Heart right ventricle (tissue), 16 donors: ENCODE data around the gene ACSBG1. TPM values are rescaled to one million over a fixed set of nuclear protein-coding genes. Genes with fewer than 3 reads are reported as not detected.

Experiments
- ATAC-seq, 8 donors: fragments of 200-7000 bp; cut with Tn5 transposase; one replicate each; pipeline ENCODE4 v1.9.1; 2020; ENCODE audit warnings: mild to moderate bottlenecking in 8 of 8, moderate library complexity in 8 of 8, moderate number of reproducible peaks in 1 of 8
- DNase-seq, 2 donors: peaks; one replicate each; pipeline ENCODE4 v3.0.0-alpha.2; 2020
- H3K27ac ChIP-seq, 10 donors: fragments of 200-600 bp; sonication (generic) in 2 of 10; one replicate each; pipeline versions ENCODE4 v1.5.0 to v1.8.0; 2020 to 2022; ENCODE audit warnings: mild to moderate bottlenecking in 3 of 10
- H3K27me3 ChIP-seq, 7 donors: fragments of 200-600 bp; one replicate each; pipeline ENCODE4 v1.8.0; 2021 to 2022; ENCODE audit warnings: mild to moderate bottlenecking in 2 of 7
- H3K36me3 ChIP-seq, 9 donors: fragments of 200-600 bp; sonication (generic) in 1 of 9; one replicate each; pipeline versions ENCODE4 v1.5.0 to v1.8.0; 2020 to 2022; ENCODE audit warnings: mild to moderate bottlenecking in 2 of 9
- H3K4me1 ChIP-seq, 9 donors: fragments of 200-600 bp; sonication (generic) in 1 of 9; one replicate each; pipeline versions ENCODE4 v1.5.0 to v1.8.0; 2020 to 2022; ENCODE audit warnings: mild to moderate bottlenecking in 4 of 9
- H3K4me3 ChIP-seq, 10 donors: fragments of 200-600 bp; sonication (generic) in 2 of 10; one replicate each; pipeline versions ENCODE4 v1.5.0 to v1.8.0; 2020 to 2022; ENCODE audit warnings: mild to moderate bottlenecking in 7 of 10, moderate library complexity in 2 of 10
- H3K9me3 ChIP-seq, 11 donors: fragments of 200-600 bp in 10 of 11; sonication (generic) in 2 of 11; one replicate each; pipeline versions ENCODE4 v1.5.0 to v1.8.0; 2013 to 2022; ENCODE audit warnings: mild to moderate bottlenecking in 2 of 11, control low read depth in 1 of 11, moderate library complexity in 1 of 11
- WGBS, 2 donors: extraction: QIAGEN DNeasy Blood & Tissue Kit; methylation state at CpG; one replicate each; pipeline ENCODE4 v1.1.7; 2013; ENCODE audit warnings: inconsistent platforms in 1 of 2; 5-methylcytosine and 5-hydroxymethylcytosine counted together
- intact Hi-C, 10 donors: fragments of 100-400 bp; cut with DNase I; formaldehyde crosslinking; loops; one replicate each; pipeline versions ENCODE4 v1.11.1 to v1.14.2; 2022
- polyA plus RNA-seq, 2 donors: library from polyadenylated mRNA; stranded (reverse); fragments of 200-250 nt; gene quantifications; one replicate each; pipeline ENCODE4 v1.2.3, GENCODE V29; 2013
- total RNA-seq, 10 donors: library from RNA; stranded (reverse); fragmentation: NEBNext Ultra II Directional in 3 of 10; extraction: Animal tissue kit (Norgen Biotek cat#: 25700) in 3 of 10; gene quantifications; one replicate each; pipeline versions ENCODE4 v1.2.1 to v1.2.4, GENCODE V29; 2021 to 2023
- TF ChIP-seq, protein P1 (sequence below), 9 donors: fragments of 200-600 bp; sonication (generic) in 2 of 9; IDR thresholded peaks; one replicate each; pipeline versions ENCODE4 v1.5.0 to v1.8.0; 2021 to 2022; ENCODE audit warnings: antibody characterized with exemption in 9 of 9, mild to moderate bottlenecking in 5 of 9, moderate library complexity in 1 of 9
- donor health status: Arrhythmogenic right ventricular cardiomyopathy.
- donor health status: ischemic (EF 13 %, LVEDD 7.1; RV severe dilation, severe dysfunction).
- donor health status: healthy with polysubstance abuse.
- donor health status: DM: no; HTN: yes; CAD: no.
- donor health status: DM: no; HTN: no; CAD: no.
- donor health status: ischemic (EF 25% LVEDD 6.9; RV normal size, moderate dysfunction).
- donor health status: ischemic (EF 25% LVEDD 5.7; RV mildly dilated, moderate dysfunction).
- donor health status: healthy.
- donor health status: DM: yes; HTN: yes; CAD: no.
- donor health status: Ischemic cardiomyopathy.
- donor health status: ischemic (EF 35%, LVEDD 5.7; RV mildly dilated, moderate dysfunction).
- donor health status: nonischemic (EF 11% LVEDD 7.7; RV severe dilation, severe dysfunction).
- donor health status: DM: yes; HTN: yes; CAD: no.
- donor health status: PGD.
- donor health status: ischemic (EF 29% LVEDD 5.4; RV normal size, mild dysfunction).
- donor health status: nonischemic (EF 23%, LVEDD 6.1; RV moderate dilation, normal function).

Gene ACSBG1
- total and polyA plus RNA-seq, 12 donors, result 0.22 to 0.65 (median 0.44) TPM; not detected in 8

DNA sequence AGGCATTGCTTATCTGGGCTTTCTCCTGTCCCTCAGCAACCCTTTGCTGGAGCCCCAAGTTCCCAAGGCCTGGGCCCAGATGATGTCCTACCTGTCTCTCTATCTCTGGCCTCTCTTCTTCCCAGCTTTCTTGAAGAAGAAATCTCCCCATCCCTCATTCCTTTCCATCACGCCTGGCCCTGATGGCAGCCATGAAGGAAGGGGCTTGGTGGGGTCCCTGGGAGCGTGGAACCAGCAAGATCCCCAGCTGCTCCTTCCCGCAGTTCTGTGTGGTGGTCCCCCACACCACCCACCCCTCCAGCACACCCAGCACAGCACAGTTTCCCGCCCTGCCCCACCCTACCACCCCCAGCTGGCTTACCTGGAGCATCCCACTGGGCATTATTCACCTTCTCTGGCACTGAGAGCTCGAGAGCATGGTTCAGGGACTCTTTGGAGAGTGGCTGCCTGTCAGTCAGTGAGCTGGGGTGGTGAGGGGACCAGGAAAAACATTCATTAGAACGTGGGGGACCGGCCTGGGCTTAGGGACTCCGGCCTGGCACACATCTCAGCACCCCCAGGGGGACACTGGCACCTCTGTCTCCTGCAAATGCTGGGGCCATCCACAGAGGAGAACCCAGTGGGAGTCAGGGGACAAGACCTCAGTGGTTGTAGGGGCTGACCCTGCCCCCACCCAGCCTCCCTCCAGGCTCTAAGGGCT lies 26.6 kb downstream of the ACSBG1 start:
- WGBS, 2 donors, result 88 to 89% methylated on average over 8 of the region's 8 CpGs
- DNase-seq, result no peak

DNA sequence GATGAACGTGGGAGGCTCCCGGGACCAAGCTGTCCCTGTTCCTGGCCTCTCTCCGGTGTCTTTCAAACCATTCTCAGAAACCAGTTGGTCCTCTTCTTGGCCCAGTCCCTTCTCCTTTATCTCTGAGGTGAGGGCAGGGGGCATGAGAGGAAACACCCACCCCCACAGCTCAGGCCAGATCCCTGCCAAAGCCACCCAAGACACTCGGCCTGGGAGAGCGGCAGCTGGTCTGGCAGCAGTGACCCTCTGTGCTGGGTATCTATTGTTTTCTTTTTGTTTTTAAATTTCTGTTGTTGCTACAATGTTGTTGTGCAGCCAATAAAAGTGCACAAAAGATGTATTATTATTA lies 27.3 kb downstream of the ACSBG1 start:
- no peak for DNase-seq
- intact Hi-C loops, result no loop called here
- 73% methylated on average over 5 of the region's 5 CpGs for WGBS, 2 donors
- H3K27me3 ChIP-seq, result no peaks in the 10 kb centered on the region
- H3K9me3 ChIP-seq, result no peaks in the 10 kb centered on the region
- no peak for ATAC-seq
- TF ChIP-seq, protein P1, sequence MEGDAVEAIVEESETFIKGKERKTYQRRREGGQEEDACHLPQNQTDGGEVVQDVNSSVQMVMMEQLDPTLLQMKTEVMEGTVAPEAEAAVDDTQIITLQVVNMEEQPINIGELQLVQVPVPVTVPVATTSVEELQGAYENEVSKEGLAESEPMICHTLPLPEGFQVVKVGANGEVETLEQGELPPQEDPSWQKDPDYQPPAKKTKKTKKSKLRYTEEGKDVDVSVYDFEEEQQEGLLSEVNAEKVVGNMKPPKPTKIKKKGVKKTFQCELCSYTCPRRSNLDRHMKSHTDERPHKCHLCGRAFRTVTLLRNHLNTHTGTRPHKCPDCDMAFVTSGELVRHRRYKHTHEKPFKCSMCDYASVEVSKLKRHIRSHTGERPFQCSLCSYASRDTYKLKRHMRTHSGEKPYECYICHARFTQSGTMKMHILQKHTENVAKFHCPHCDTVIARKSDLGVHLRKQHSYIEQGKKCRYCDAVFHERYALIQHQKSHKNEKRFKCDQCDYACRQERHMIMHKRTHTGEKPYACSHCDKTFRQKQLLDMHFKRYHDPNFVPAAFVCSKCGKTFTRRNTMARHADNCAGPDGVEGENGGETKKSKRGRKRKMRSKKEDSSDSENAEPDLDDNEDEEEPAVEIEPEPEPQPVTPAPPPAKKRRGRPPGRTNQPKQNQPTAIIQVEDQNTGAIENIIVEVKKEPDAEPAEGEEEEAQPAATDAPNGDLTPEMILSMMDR (IDR thresholded peaks at IDR 0.05), result no peak
- peaks cover 15 to 60% (median 45%) of the 10 kb centered on the region in 9 donors for H3K4me1 ChIP-seq
- H3K4me3 ChIP-seq, result no peak overlapping the region
- no peak overlapping the region for H3K27ac ChIP-seq
- no peaks in the 10 kb centered on the region for H3K36me3 ChIP-seq

More for the DNA sequence above, 26.6 kb downstream of the ACSBG1 start:
- Histone ChIP-seq H3K36me3 (no peaks in the 10 kb centered on the region), H3K27me3 (no peaks in the 10 kb centered on the region), H3K4me3 (no peak overlapping the region), H3K9me3 (no peaks in the 10 kb centered on the region), H3K27ac (no peak overlapping the region), H3K4me1 (peaks cover 22 to 63% (median 52%) of the 10 kb centered on the region in 9 donors)
- TF ChIP-seq, protein P1 (IDR thresholded peaks at IDR 0.05), result no peak
- intact Hi-C loops, result no loop called here
- ATAC-seq, result no peak

DNA sequence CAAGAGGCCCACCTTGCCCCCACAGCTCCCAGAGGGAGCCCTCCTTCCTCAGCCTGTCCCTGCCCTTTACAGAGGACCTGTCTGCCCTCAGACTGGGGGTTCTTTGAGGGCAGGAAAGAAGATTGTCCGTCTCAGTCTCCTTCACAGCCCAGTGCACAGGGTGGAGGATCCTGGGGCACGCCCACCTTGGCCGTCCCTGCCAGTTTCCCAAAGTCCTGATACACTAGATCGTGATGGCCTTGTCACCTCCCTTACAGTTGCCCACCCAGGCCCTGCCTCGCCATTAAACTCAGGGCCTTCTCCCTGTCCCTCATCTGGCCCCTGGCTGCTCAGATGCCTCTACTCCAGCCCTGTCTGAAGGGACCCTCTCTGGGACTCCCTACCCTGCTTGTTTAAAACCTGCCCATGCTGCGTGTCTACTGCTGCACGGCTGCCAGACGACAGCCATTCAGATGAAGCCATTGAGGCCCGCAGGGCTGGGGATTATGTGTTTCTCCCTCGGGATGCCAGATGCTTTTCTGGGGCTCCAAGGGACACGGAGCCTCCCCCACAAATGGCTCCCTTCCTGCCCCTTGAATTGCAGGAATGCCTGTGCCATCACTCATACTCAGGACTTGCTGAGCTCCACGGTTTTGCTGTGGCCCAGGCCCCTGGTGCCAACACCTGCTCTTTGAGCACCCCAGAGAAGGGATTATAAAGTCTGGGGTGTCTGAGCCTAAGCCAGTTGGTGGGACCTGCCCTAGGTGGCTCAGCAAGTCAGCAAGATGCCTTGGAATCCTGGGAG lies 27.8 kb downstream of the ACSBG1 start:
- no peaks in the 10 kb centered on the region for H3K36me3 ChIP-seq
- H3K27me3 ChIP-seq, result no peaks in the 10 kb centered on the region
- peak overlapping the region in 2 of 10 donors; percentile 1 to 8 for H3K27ac ChIP-seq
- peaks cover 15 to 59% (median 44%) of the 10 kb centered on the region in 9 donors for H3K4me1 ChIP-seq
- no peak for DNase-seq
- 59 to 65% methylated on average over 12 of the region's 12 CpGs for WGBS, 2 donors
- H3K9me3 ChIP-seq, result no peaks in the 10 kb centered on the region
- no peak overlapping the region for H3K4me3 ChIP-seq
- ATAC-seq, result no peak
- TF ChIP-seq, protein P1 (IDR thresholded peaks at IDR 0.05), result no peak
- intact Hi-C loops, result no loop called here

DNA sequence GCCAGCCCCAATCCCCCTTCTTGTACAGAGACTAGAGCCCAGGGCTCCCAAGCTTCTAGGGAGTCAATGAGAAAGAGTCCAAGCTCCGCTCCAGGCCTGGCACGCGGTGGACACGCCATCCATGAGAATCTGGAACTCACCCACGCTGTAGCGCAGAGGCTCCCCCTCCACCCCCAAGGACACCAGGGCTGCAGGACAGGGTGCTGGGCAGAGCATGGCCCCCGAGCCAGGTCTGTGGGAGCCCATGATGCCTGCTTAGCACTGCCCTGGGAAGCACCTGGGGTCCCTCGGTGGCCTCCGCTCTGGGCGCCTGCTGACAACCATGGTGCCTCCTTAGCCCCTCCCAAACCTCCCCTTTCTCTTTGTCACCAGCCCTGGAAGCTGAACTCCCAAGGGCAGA lies 28.5 kb downstream of the ACSBG1 start:
- no peak for ATAC-seq
- intact Hi-C loops, result no loop called here
- WGBS, 2 donors, result 97% methylated on average over 10 of the region's 10 CpGs
- H3K4me1 ChIP-seq, result peaks cover 15 to 59% (median 44%) of the 10 kb centered on the region in 9 donors
- no peak overlapping the region for H3K4me3 ChIP-seq
- no peaks in the 10 kb centered on the region for H3K27me3 ChIP-seq
- no peaks in the 10 kb centered on the region for H3K9me3 ChIP-seq
- no peaks in the 10 kb centered on the region for H3K36me3 ChIP-seq
- no peak for DNase-seq
- TF ChIP-seq, protein P1 (IDR thresholded peaks at IDR 0.05), result no peak
- H3K27ac ChIP-seq, result peak overlapping the region in 2 of 10 donors; percentile 8 to 51
